ENCODE data around the gene MMP2. TPM values are rescaled to one million over a fixed set of nuclear protein-coding genes. Genes with fewer than 3 reads are reported as not detected.

The MMP2 gene
- total RNA-seq, 1 experiment from 2014 or later = 1.5 TPM

DNA sequence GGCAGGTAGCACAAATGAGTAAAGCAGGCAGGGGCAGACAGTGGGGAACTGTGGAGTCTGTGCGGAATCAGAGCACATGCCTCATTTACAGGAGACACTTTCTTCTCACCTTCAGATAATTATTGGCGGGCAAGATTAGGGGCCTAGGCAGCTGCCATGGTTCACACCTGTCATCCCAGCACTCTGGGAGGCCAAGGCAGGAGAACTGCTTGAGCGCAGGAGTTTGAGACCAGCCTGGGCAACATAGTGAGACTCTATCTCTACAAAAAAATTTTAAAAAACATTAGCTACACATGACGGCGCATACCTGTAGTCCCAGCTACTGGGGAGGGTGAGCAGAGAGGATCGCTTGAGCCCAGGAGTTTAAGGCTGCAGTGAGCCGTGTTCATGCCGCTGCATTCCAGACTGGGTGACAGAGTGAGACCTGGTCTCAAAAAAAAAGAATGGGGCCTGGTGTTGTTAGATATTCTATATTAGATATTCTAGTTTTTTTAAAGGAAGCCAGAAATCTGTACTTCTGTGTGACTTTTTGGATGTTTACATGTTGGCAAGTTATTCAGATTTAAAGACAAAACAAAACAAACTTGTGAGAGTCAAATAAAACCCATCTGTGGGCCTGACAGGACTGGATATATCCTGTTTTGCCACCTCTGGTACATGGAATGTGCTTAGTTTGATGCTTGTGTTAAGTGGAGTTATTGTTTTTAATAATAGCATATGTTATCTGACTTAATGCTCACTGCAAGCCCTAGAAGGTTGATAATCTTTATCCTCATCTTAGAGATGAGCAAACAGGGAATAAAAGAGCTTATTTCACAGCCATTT is 24.9 kb downstream of the MMP2 start:
- POLR2A ChIA-PET = no interaction called here
- Histone ChIP-seq H3K9me3 (ENCODE audit: control insufficient read depth in 1 of 2, insufficient read depth in 1 of 2, low read depth in 1 of 2, low read length in 2 of 2) (no peaks in the 10 kb centered on the region), H3K27ac (ENCODE audit: low read depth, low read length) (no peak overlapping the region), H3K36me3 (ENCODE audit: control insufficient read depth in 1 of 2, insufficient read depth in 2 of 2, low read length in 2 of 2) (no peaks in the 10 kb centered on the region), H3K27me3 (ENCODE audit: insufficient read depth, low read length) (no peaks in the 10 kb centered on the region), H3K9ac (ENCODE audit: low read length) (no peak overlapping the region), H3K79me2 (ENCODE audit: insufficient read depth, low read length) (no peaks in the 10 kb centered on the region), H3K4me3 (replicated peaks in 1 of 2; ENCODE audit: low read depth in 1 of 2, low read length in 2 of 2) (no peak overlapping the region), H4K20me1 (ENCODE audit: insufficient read depth) (no peaks in the 10 kb centered on the region), H2AFZ (ENCODE audit: low read depth, low read length, poor library complexity, severe bottlenecking) (no peak overlapping the region), H3K4me1 (ENCODE audit: control insufficient read depth in 1 of 2, insufficient read depth in 2 of 2, low read length in 2 of 2) (peaks cover 27 to 50% of the 10 kb centered on the region in 2 experiments), H3K4me2 (ENCODE audit: low read length) (no peak overlapping the region), H3K9me2 (ENCODE audit: insufficient read depth) (no peaks in the 10 kb centered on the region)
- CTCF ChIA-PET = interaction anchor here (1.7 kb wide), 1 partner anchor 201 kb away, joined by 4 read pairs; no protein-coding TSS in a partner anchor
- no TSS peak for BruUV-seq (replicated peaks)
- no peak for DNase-seq (ENCODE audit: low read depth, low spot score)
- no peak for ATAC-seq
- RAD21 ChIA-PET (ENCODE audit: low non-redundant PET in 1 of 2, low total read pairs in 2 of 2, uncharacterized antibody in 2 of 2, unreplicated experiment in 2 of 2) = interaction anchor here in 1 of 2 experiments (0.7 kb wide), 1 partner anchor 24 kb away, joined by 5 read pairs; no protein-coding TSS in a partner anchor
- no peak for TF ChIP-seq POLR2A (IDR thresholded peaks at IDR 0.05; ENCODE audit: borderline replicate concordance, extremely low read depth, insufficient read depth, insufficient read length)
- TF ChIP-seq JUND (IDR thresholded peaks at IDR 0.05) = no peak
- TF ChIP-seq RAD21 (IDR thresholded peaks at IDR 0.05; ENCODE audit: low read depth) = no peak
- TF ChIP-seq TCF7L2 (IDR thresholded peaks at IDR 0.05; ENCODE audit: borderline replicate concordance, extremely low read depth, insufficient read depth, insufficient read length) = no peak
- no peak for TF ChIP-seq POLR2AphosphoS5 (IDR thresholded peaks at IDR 0.05; ENCODE audit: low read depth, low read length)
- no peak for TF ChIP-seq SRF (IDR thresholded peaks at IDR 0.05; ENCODE audit: low read depth)
- TF ChIP-seq FOSL1 (IDR thresholded peaks at IDR 0.05; ENCODE audit: low read depth) = no peak
- TF ChIP-seq EZH2phosphoT487 (IDR thresholded peaks at IDR 0.05; ENCODE audit: borderline replicate concordance) = no peak
- no peak for TF ChIP-seq YY1 (IDR thresholded peaks at IDR 0.05; ENCODE audit: extremely low read depth, insufficient replicate concordance, low read depth, low read length)
- TF ChIP-seq, protein P1, sequence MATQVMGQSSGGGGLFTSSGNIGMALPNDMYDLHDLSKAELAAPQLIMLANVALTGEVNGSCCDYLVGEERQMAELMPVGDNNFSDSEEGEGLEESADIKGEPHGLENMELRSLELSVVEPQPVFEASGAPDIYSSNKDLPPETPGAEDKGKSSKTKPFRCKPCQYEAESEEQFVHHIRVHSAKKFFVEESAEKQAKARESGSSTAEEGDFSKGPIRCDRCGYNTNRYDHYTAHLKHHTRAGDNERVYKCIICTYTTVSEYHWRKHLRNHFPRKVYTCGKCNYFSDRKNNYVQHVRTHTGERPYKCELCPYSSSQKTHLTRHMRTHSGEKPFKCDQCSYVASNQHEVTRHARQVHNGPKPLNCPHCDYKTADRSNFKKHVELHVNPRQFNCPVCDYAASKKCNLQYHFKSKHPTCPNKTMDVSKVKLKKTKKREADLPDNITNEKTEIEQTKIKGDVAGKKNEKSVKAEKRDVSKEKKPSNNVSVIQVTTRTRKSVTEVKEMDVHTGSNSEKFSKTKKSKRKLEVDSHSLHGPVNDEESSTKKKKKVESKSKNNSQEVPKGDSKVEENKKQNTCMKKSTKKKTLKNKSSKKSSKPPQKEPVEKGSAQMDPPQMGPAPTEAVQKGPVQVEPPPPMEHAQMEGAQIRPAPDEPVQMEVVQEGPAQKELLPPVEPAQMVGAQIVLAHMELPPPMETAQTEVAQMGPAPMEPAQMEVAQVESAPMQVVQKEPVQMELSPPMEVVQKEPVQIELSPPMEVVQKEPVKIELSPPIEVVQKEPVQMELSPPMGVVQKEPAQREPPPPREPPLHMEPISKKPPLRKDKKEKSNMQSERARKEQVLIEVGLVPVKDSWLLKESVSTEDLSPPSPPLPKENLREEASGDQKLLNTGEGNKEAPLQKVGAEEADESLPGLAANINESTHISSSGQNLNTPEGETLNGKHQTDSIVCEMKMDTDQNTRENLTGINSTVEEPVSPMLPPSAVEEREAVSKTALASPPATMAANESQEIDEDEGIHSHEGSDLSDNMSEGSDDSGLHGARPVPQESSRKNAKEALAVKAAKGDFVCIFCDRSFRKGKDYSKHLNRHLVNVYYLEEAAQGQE (IDR thresholded peaks at IDR 0.05; ENCODE audit: low read depth) = no peak
- TF ChIP-seq, protein P2, sequence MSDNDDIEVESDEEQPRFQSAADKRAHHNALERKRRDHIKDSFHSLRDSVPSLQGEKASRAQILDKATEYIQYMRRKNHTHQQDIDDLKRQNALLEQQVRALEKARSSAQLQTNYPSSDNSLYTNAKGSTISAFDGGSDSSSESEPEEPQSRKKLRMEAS (IDR thresholded peaks at IDR 0.05) = no peak
- TF ChIP-seq SIN3A (IDR thresholded peaks at IDR 0.05; ENCODE audit: low read depth) = no peak
- no peak for TF ChIP-seq CBX3 (IDR thresholded peaks at IDR 0.05; ENCODE audit: low read depth)
- TF ChIP-seq SP1 (IDR thresholded peaks at IDR 0.05; ENCODE audit: low read depth) = no peak
- TF ChIP-seq ZBTB33 (IDR thresholded peaks at IDR 0.05; ENCODE audit: extremely low read depth, insufficient replicate concordance, low read length) = no peak
- TF ChIP-seq ELF1 (IDR thresholded peaks at IDR 0.05; ENCODE audit: borderline replicate concordance, low read depth) = no peak
- intact Hi-C loops (cut with micrococcal nuclease) = loop anchor here (5.0 kb wide), 1 partner anchor 1178 kb away; the partner anchor contains the start of gene MT1X
